Neural cell (in vitro differentiated cells): ENCODE data around the gene CCNJ.

Experiments
- CTCF ChIP-seq: fragments of 450-650 bp; IDR thresholded peaks from 2 replicates; pipeline ENCODE4 v1.5.1; 2014; ENCODE audit warnings: antibody characterized with exemption, mild to moderate bottlenecking, moderate library complexity; ENCODE audit not compliant: poor library complexity, severe bottlenecking
- EP300 ChIP-seq: fragments of 450-650 bp; conservative IDR thresholded peaks from 2 replicates; pipeline ENCODE4 v1.6.1; 2014; ENCODE audit warnings: antibody characterized with exemption, mild to moderate bottlenecking, moderate library complexity; ENCODE audit not compliant: poor library complexity, severe bottlenecking
- EZH2 ChIP-seq: fragments of 200-600, 300-800 bp; shearing (Covaris generic), sonication (generic); IDR thresholded peaks from 2 replicates; pipeline ENCODE4 v1.6.1; 2014; ENCODE audit warnings: antibody characterized with exemption, low read length, borderline replicate concordance, mild to moderate bottlenecking; ENCODE audit not compliant: insufficient read depth, poor library complexity, severe bottlenecking
- POLR2AphosphoS5 ChIP-seq: IDR thresholded peaks from 2 replicates; pipeline ENCODE4 v1.6.1; 2012
- RAD21 ChIP-seq: fragments of 450-650 bp; conservative IDR thresholded peaks from 2 replicates; pipeline ENCODE4 v1.6.1; 2014; ENCODE audit warnings: antibody characterized with exemption, mild to moderate bottlenecking, moderate library complexity
- REST ChIP-seq: IDR thresholded peaks from 2 replicates; pipeline ENCODE4 v1.6.1; 2012; ENCODE audit warnings: borderline replicate concordance
- SMC3 ChIP-seq: fragments of 450-650 bp; conservative IDR thresholded peaks from 2 replicates; pipeline ENCODE4 v1.6.1; 2014; ENCODE audit warnings: antibody characterized with exemption, mild to moderate bottlenecking, moderate library complexity; ENCODE audit not compliant: poor library complexity
- TAF1 ChIP-seq: IDR thresholded peaks from 2 replicates; pipeline ENCODE4 v1.6.1; 2012; ENCODE audit warnings: low read depth

- TF ChIP-seq CTCF = peak; percentile 48
- peak; percentile 93 for TF ChIP-seq POLR2AphosphoS5
- peak; percentile 41 for TF ChIP-seq EP300
- TF ChIP-seq EZH2 = no peak
- TF ChIP-seq RAD21 = peak; percentile 13
- TF ChIP-seq REST = peak; percentile 5
- TF ChIP-seq TAF1 = peak; percentile 46
- TF ChIP-seq SMC3 = peak; percentile 25
These were observed at the start of gene CCNJ for GRCh38 chr10:96043033-96043892.
